ENCODE results near the gene XAB2.

DNA sequence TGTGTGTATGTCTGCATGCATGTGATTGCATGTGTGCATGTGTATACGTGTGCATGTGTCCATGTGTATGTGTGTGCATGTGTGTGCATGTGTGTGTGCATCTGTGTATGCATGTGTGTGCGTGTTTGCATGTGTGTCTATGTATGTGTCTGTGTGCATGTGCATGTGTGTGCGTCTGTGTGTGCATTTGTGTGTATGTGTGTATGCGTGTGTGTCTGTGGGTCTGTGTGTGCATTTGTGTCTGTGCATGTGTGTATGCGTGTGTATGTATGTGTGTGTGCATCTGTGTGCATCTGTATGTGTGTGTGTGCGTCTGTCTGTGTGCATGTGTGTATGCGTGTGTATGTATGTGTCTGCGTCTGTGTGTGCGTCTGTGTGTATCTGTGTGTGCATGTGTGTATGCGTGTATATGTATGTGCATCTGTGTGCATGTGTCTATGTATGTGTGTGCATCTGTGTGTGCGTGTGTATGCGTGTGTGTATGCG, 10.6 kb upstream of the XAB2 start:
- TF ChIP-seq, protein P1, sequence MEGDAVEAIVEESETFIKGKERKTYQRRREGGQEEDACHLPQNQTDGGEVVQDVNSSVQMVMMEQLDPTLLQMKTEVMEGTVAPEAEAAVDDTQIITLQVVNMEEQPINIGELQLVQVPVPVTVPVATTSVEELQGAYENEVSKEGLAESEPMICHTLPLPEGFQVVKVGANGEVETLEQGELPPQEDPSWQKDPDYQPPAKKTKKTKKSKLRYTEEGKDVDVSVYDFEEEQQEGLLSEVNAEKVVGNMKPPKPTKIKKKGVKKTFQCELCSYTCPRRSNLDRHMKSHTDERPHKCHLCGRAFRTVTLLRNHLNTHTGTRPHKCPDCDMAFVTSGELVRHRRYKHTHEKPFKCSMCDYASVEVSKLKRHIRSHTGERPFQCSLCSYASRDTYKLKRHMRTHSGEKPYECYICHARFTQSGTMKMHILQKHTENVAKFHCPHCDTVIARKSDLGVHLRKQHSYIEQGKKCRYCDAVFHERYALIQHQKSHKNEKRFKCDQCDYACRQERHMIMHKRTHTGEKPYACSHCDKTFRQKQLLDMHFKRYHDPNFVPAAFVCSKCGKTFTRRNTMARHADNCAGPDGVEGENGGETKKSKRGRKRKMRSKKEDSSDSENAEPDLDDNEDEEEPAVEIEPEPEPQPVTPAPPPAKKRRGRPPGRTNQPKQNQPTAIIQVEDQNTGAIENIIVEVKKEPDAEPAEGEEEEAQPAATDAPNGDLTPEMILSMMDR (IDR thresholded peaks at IDR 0.05; ENCODE audit: insufficient read depth, low read depth, low read length), result no peak
- no peak for TF ChIP-seq EZH2 (IDR thresholded peaks at IDR 0.05; ENCODE audit: insufficient read depth, low read length)
